ENCODE data around the gene IDH3B.

IDH3B gene

DNA sequence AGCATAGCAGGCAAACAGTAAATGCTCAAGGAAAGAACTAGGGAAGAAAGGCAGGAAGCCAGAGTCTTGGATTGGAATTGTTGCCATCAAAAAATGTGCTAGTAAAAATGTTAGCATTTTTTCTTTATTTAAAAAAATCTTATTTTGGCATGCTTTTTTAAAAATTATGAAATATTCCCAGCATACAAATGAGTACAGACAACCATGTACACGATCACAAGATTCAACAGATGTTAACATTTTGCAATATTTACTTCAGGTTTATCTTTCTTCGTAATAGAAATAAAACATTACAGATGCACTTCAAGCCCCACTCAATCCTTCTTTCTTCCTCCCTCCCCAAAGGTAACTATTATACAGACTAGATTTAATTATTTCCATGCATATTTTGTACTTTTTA is 39.0 kb downstream of the IDH3B start:
- TF ChIP-seq ZFX (IDR thresholded peaks at IDR 0.05; ENCODE audit: borderline replicate concordance) = no peak
- TF ChIP-seq, protein P1, sequence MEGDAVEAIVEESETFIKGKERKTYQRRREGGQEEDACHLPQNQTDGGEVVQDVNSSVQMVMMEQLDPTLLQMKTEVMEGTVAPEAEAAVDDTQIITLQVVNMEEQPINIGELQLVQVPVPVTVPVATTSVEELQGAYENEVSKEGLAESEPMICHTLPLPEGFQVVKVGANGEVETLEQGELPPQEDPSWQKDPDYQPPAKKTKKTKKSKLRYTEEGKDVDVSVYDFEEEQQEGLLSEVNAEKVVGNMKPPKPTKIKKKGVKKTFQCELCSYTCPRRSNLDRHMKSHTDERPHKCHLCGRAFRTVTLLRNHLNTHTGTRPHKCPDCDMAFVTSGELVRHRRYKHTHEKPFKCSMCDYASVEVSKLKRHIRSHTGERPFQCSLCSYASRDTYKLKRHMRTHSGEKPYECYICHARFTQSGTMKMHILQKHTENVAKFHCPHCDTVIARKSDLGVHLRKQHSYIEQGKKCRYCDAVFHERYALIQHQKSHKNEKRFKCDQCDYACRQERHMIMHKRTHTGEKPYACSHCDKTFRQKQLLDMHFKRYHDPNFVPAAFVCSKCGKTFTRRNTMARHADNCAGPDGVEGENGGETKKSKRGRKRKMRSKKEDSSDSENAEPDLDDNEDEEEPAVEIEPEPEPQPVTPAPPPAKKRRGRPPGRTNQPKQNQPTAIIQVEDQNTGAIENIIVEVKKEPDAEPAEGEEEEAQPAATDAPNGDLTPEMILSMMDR (IDR thresholded peaks at IDR 0.05) = no peak
- H3K27ac ChIP-seq = no peak overlapping the region

DNA sequence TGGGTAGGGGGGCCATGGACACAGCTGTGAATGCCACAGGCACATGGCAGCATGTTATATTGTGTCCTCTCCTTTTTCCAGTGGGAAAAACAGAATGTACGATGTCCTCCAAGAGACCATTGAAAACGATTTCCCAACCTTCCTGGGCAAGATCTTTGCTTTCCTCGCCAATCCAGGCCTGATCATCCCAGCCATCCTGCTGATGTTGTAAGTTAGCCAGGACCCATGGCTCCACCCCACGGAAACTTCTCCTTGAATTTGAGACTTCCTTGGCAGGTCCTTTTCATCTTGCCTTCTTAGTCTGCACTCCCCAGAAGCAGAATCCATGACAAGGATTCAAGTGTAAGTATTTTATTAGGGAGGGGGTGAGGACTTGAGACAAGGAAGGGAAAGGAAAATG is 39.8 kb downstream of the IDH3B start:
- no peak for TF ChIP-seq ZFX (IDR thresholded peaks at IDR 0.05; ENCODE audit: borderline replicate concordance)
- TF ChIP-seq, protein P1 (IDR thresholded peaks at IDR 0.05) = no peak
- H3K27ac ChIP-seq = no peak overlapping the region

DNA sequence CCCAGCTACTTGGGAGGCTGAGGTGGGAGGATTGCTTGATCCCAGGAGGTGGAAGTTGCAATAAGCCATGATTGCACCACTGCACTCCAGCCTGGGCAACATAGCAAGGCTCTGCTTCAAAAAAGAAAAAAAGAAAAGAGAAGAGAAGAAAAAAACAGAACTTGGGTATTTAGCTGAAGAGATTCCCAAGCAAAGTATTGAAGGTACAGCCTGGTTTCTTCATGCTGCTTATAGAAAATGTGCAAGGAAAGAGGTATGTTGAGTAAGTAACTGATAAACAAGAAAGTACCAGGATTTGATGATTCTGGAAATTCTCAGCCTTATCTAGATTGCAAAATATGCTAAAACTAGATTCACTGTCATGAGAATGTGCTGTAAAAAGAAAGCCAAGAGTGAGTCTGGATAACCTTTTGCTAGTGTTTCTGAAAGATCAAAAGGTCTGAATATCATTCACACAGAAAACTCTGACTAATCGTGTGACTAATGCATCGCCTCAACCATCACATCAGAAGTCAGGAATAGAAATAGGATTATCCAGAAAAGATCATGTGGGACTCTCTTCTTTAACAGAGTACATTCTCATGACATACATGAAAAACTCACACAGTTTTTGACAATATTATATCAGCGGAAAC is 43.9 kb downstream of the IDH3B start:
- H3K27ac ChIP-seq = no peak overlapping the region

DNA sequence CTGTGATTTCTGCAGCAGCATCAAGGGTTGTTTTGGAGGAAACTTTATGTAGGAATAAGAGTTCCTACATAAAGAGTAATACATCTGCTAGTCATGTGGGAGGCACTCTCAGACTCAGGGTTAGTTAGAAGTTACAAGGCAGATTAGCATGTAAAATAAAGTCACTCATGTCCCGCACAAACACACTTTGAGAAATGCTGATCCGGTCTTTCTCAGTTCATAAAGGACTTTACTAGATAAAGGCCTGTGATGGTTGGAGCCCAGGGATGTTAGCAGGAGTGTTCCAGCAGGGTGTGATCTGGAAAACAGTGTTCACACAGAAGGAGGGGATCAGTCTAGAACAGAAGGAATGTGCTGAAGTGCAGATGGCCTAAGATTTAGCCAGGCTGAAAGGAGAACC is 44.7 kb downstream of the IDH3B start:
- TF ChIP-seq, protein P1 (IDR thresholded peaks at IDR 0.05) = no peak
- TF ChIP-seq ZFX (IDR thresholded peaks at IDR 0.05; ENCODE audit: borderline replicate concordance) = no peak
- H3K27ac ChIP-seq = no peak overlapping the region

More for the DNA sequence above, 43.9 kb downstream of the IDH3B start:
- TF ChIP-seq, protein P1 (IDR thresholded peaks at IDR 0.05) = no peak
- no peak for TF ChIP-seq ZFX (IDR thresholded peaks at IDR 0.05; ENCODE audit: borderline replicate concordance)

DNA sequence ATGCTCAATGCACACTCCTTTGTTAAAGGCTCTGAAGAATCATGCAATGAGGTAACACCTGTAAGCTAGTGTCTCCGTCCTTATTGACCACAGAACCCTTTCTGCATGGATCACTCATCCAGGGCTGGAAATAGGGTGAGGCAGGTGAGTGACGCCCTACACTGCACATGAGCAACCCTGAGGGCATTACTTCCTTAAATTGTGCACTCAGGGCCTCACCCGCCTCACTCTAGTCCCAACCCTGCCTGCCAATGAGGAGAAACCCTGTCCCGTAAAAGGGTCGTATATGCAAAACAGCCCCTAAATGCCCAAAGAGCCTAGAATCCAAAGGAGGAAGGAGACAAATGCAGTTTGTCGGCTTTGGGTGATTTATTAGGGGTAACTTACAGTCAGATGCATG is 45.2 kb downstream of the IDH3B start:
- no peak for TF ChIP-seq ZFX (IDR thresholded peaks at IDR 0.05; ENCODE audit: borderline replicate concordance)
- TF ChIP-seq, protein P1 (IDR thresholded peaks at IDR 0.05) = no peak
- H3K27ac ChIP-seq = no peak overlapping the region

DNA sequence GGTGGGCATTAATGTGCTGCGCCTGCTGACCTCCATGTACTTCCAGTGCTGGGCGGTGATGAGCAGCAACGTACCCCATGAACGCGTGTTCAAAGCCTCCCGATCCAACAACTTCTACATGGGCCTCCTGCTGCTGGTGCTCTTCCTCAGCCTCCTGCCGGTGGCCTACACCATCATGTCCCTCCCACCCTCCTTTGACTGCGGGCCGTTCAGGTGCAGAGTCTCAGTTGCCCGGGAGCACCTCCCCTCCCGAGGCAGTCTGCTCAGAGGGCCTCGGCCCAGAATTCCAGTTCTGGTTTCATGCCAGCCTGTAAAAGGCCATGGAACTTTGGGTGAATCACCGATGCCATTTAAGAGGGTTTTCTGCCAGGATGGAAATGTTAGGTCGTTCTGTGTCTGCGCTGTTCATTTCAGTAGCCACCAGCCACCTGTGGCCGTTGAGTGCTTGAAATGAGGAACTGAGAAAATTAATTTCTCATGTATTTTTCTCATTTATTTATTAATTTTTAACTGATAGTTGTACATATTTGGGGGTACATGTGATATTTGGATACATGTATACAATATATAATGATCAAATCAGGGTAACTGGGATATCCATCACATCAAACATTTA is 46.8 kb downstream of the IDH3B start:
- no peak overlapping the region for H3K27ac ChIP-seq
- no peak for TF ChIP-seq ZFX (IDR thresholded peaks at IDR 0.05; ENCODE audit: borderline replicate concordance)
- TF ChIP-seq, protein P1 (IDR thresholded peaks at IDR 0.05) = no peak

DNA sequence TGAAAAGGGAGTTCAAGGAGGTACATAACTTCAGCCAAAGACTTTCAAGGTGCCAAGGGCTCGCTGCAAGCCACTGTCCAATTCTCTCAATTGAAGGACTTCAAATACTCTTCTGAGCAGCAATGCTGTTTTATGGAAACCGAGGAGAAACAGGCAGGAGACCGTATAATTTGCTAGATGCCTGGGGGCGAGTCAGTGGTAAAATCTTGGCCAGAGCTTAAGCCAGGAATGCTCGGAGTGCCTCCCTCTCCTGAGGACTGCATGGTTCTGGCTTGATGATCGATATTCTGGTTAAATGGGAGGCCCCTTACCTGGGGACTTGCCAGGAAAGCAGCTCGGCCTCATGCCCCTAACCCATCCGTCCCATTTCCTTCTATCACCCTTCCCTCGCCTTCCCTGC is 47.4 kb downstream of the IDH3B start:
- no peak for TF ChIP-seq ZFX (IDR thresholded peaks at IDR 0.05; ENCODE audit: borderline replicate concordance)
- TF ChIP-seq, protein P1 (IDR thresholded peaks at IDR 0.05) = no peak
- H3K27ac ChIP-seq = no peak overlapping the region
